ENCODE results near the gene OR10A6. TPM values are rescaled to one million over a fixed set of nuclear protein-coding genes. Genes with fewer than 3 reads are reported as not detected.

OR10A6 gene
- polyA plus RNA-seq, 1 experiment = 0.05 TPM

- H3K4me3 ChIP-seq (ENCODE audit: low read depth, low read length) = no peak overlapping the region
- POLR2A ChIA-PET = no interaction called here
- no peak for DNase-seq (ENCODE audit: low read depth, low spot score)
- no peaks in the 10 kb centered on the region for H3K9me3 ChIP-seq (ENCODE audit: control insufficient read depth, insufficient read depth, low read length)
- no peak overlapping the region for H3K27ac ChIP-seq (ENCODE audit: low read depth, low read length)
- H3K27me3 ChIP-seq (ENCODE audit: control insufficient read depth, insufficient read depth, low read length) = no peaks in the 10 kb centered on the region
- CTCF ChIA-PET = no interaction called here
- TF ChIP-seq, protein P1, sequence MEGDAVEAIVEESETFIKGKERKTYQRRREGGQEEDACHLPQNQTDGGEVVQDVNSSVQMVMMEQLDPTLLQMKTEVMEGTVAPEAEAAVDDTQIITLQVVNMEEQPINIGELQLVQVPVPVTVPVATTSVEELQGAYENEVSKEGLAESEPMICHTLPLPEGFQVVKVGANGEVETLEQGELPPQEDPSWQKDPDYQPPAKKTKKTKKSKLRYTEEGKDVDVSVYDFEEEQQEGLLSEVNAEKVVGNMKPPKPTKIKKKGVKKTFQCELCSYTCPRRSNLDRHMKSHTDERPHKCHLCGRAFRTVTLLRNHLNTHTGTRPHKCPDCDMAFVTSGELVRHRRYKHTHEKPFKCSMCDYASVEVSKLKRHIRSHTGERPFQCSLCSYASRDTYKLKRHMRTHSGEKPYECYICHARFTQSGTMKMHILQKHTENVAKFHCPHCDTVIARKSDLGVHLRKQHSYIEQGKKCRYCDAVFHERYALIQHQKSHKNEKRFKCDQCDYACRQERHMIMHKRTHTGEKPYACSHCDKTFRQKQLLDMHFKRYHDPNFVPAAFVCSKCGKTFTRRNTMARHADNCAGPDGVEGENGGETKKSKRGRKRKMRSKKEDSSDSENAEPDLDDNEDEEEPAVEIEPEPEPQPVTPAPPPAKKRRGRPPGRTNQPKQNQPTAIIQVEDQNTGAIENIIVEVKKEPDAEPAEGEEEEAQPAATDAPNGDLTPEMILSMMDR (IDR thresholded peaks at IDR 0.05; ENCODE audit: low read depth, low read length) = no peak
Measured at GRCh38 chr11:7918141-7918540, 12.9 kb downstream of the OR10A6 start.

- Histone ChIP-seq H3K9me3 (ENCODE audit: control insufficient read depth, insufficient read depth, low read length) (no peaks in the 10 kb centered on the region), H3K4me3 (ENCODE audit: low read depth, low read length) (no peak overlapping the region), H3K27me3 (ENCODE audit: control insufficient read depth, insufficient read depth, low read length) (no peaks in the 10 kb centered on the region), H3K27ac (ENCODE audit: low read depth, low read length) (no peak overlapping the region)
- DNase-seq (ENCODE audit: low read depth, low spot score) = no peak
- POLR2A ChIA-PET = interaction anchor here (0.6 to 1.9 kb wide), 2 partner anchors 76 to 86 kb away, joined by 3 to 5 read pairs; partner anchors contain the start of gene EIF3F
- TF ChIP-seq, protein P1 (IDR thresholded peaks at IDR 0.05; ENCODE audit: low read depth, low read length) = no peak
- CTCF ChIA-PET = interaction anchor here (0.6 to 4.4 kb wide), 6 partner anchors 18 to 188 kb away, joined by 3 to 58 read pairs (median 6); partner anchors contain the start of gene EIF3F
Measured at GRCh38 chr11:7911011-7911410, 20.1 kb downstream of the OR10A6 start.

DNA sequence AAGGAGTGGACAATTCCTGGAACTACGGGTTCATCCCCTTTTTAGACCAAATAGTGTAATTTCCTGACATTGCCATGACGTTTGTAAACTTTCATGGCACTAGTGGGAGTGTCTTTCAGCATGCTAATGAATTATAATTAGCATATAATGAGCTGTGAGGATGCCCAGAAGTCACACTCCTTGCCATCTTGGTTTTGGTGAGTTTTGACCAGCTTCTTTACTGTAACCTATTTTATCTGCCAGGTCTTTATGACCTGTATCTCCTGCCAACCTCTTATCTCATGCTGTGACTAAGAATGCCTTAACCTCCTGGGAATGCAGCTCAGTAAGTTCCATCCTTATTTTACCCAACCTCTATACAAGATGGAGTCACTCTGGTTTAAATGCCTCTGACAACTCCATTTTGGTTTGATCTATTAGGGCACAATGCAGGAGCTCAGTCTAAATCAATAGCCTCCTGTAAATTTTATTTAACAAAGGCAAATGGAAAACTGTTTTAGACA lies 20.7 kb downstream of the OR10A6 start:
- H3K9me3 ChIP-seq (ENCODE audit: control insufficient read depth, insufficient read depth, low read length) = no peaks in the 10 kb centered on the region
- no peak overlapping the region for H3K4me3 ChIP-seq (ENCODE audit: low read depth, low read length)
- no peak overlapping the region for H3K27ac ChIP-seq (ENCODE audit: low read depth, low read length)
- DNase-seq (ENCODE audit: low read depth, low spot score) = no peak
- TF ChIP-seq, protein P1 (IDR thresholded peaks at IDR 0.05; ENCODE audit: low read depth, low read length) = no peak
- ChIA-PET POLR2A (interaction anchor here (1.9 kb wide), 1 partner anchor 77 kb away, joined by 5 read pairs; the partner anchor contains the start of gene EIF3F), CTCF (interaction anchor here (0.7 to 4.4 kb wide), 5 partner anchors 17 to 216 kb away, joined by 3 to 58 read pairs (median 8); partner anchors contain the start of gene EIF3F)
- no peaks in the 10 kb centered on the region for H3K27me3 ChIP-seq (ENCODE audit: control insufficient read depth, insufficient read depth, low read length)

GRCh38 chr11:7909585-7910285 lies 21.3 kb downstream of the OR10A6 start:
- TF ChIP-seq, protein P1 (IDR thresholded peaks at IDR 0.05; ENCODE audit: low read depth, low read length) = no peak
- no peaks in the 10 kb centered on the region for H3K27me3 ChIP-seq (ENCODE audit: control insufficient read depth, insufficient read depth, low read length)
- no peak for DNase-seq (ENCODE audit: low read depth, low spot score)
- CTCF ChIA-PET = interaction anchor here (0.7 to 4.4 kb wide), 5 partner anchors 17 to 215 kb away, joined by 3 to 58 read pairs (median 8); partner anchors contain the start of gene EIF3F
- H3K4me3 ChIP-seq (ENCODE audit: low read depth, low read length) = no peak overlapping the region
- POLR2A ChIA-PET = interaction anchor here (1.9 kb wide), 1 partner anchor 77 kb away, joined by 5 read pairs; the partner anchor contains the start of gene EIF3F
- no peaks in the 10 kb centered on the region for H3K9me3 ChIP-seq (ENCODE audit: control insufficient read depth, insufficient read depth, low read length)
- H3K27ac ChIP-seq (ENCODE audit: low read depth, low read length) = no peak overlapping the region

DNA sequence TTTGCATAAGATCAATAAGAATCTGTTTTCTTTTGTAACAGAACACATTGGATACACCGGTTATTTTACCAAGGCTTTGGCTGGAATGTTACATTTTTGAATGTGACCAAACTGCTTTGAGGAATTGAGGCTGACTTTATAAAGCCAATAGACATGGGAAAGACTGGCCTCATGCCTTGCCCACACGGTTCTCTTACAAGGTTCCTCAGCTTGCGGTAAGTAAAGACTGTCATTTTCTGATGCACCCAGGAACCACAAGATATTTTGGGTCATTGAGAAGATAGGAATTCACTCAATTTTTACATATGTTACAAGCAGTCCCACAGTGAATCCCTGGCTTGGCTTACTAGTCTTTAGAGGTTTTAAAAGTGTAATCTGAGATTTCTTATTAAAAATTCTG lies 23.9 kb downstream of the OR10A6 start:
- no peaks in the 10 kb centered on the region for H3K9me3 ChIP-seq (ENCODE audit: control insufficient read depth, insufficient read depth, low read length)
- TF ChIP-seq, protein P1 (IDR thresholded peaks at IDR 0.05; ENCODE audit: low read depth, low read length) = no peak
- H3K27ac ChIP-seq (ENCODE audit: low read depth, low read length) = no peak overlapping the region
- DNase-seq (ENCODE audit: low read depth, low spot score) = no peak
- CTCF ChIA-PET = interaction anchor here (0.8 to 9.8 kb wide), 6 partner anchors 14 to 184 kb away, joined by 3 to 261 read pairs (median 20); partner anchors contain the start of genes EIF3F and NLRP10
- POLR2A ChIA-PET = interaction anchor here (1.2 kb wide), 1 partner anchor 80 kb away, joined by 3 read pairs; the partner anchor contains the start of gene EIF3F
- no peaks in the 10 kb centered on the region for H3K27me3 ChIP-seq (ENCODE audit: control insufficient read depth, insufficient read depth, low read length)
- no peak overlapping the region for H3K4me3 ChIP-seq (ENCODE audit: low read depth, low read length)

All from AG04450 (cell line).